Activated CD8-positive, alpha-beta memory T cell treated with anti-CD3 and anti-CD28 coated beads for 1 hour (primary cell): ENCODE data around the gene CTSO.

Source experiments
- DNase-seq, 2 donors: peaks; one replicate each; pipeline ENCODE4 v3.0.0-alpha.2; 2020; ENCODE audit warnings: low read depth in 1 of 2; ENCODE audit errors: extremely low read depth in 1 of 2

The CTSO gene, protein sequence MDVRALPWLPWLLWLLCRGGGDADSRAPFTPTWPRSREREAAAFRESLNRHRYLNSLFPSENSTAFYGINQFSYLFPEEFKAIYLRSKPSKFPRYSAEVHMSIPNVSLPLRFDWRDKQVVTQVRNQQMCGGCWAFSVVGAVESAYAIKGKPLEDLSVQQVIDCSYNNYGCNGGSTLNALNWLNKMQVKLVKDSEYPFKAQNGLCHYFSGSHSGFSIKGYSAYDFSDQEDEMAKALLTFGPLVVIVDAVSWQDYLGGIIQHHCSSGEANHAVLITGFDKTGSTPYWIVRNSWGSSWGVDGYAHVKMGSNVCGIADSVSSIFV

DNA sequence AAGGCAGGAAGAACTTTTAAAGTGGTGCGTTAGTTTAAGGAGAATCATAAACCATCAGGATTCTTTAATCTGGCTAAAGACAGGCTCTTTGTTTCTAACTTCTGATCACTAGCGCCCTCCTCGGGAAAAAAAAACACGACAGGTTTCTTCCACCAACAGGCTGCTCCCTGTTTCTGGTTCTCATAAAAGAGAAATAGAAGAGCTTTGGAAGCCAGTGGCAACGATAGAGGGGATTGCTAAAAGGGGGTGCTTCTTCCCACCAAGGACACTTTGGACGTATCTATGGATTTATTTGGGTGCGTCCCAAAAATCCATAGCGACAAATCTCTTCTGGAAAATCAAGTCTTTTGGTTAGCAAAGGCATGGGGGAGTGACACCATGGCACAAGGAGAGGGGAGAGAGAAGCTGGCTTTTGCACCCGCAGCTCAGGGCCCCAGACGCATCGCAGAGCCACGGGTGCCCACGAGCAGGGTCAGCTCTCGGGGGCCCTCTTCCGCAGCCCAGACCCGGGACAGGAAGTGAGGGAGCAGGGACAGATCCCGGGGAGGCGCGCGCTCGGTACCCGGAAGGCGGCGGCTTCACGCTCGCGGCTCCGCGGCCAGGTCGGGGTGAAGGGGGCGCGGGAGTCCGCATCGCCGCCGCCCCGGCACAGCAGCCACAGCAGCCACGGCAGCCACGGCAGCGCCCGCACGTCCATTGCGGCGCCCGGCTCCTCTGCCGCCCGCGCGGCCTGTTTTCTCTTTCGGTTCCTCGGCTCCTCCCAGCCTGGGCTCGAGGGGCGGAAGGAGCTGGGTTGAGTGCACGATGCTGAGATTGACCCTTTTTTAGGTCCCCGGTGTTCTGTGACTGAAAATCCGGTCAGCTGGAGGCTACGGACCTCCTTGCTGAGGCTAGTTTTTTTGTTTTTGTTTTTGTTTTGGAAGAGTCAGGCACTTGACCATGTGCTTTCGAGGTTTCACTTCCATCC lies at the start of gene CTSO:
Gene CTSO, minus strand, starts transcription at position 716 of the 967 bp plus-strand sequence. Its CDS starts 19 bp downstream, at position 697.
- peak; percentile 11 to 49 for DNase-seq

DNA sequence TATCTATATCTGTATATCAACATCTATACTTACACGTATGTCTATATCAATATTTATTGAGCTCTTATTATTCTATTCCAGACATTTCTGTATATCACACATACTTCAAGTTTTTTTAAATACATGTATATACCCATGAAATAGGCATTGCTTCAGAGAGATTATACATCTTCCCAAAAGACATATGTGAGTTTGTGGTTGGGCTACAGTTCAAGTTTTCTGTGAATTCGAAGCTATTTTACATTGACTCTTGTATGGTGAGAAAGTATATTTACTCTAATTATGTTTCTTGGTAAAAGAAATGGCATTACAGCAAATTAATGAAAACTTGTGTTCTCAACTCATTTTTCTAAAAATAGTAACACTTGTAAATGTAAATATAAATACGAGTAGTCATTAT lies 46.8 kb upstream of the CTSO start:
- no peak for DNase-seq

DNA sequence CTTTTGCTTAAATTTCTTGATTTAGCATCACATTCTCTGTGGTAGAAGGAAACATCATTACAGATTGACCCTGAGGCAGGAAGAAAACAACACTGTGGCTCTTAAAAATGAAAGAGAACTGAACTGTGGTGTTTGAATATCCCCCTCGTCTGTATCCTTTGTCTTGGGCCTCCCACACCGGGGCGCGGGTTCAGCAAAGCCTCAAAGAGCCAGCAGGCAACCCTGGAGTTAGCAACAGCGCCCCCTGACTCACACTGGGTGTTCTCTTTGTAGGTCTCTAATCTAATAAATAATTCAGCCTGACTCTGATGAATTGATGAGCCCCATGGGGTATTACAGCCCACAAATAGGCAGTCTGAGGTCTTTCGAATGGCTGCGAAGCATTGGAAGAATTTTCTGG lies 46.1 kb upstream of the CTSO start:
- no peak for DNase-seq

DNA sequence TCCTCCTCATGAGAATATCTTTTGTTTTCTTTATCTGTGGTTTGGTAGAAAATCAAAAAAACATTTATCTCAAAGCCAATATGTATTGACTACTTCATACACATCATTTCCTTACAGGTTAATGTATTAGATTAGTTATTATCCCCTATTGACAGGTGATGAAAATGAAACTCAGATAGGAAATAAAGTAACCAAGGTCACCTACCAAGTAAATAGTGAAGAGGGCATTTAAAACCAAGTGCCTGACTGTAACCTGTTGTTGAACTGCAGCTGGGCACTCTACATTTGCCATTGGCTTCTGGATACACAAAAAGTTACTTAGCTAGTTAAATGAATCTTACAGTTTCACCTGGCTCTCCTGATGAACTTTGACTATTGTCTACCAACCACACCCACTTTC lies 41.4 kb upstream of the CTSO start:
- no peak for DNase-seq

DNA sequence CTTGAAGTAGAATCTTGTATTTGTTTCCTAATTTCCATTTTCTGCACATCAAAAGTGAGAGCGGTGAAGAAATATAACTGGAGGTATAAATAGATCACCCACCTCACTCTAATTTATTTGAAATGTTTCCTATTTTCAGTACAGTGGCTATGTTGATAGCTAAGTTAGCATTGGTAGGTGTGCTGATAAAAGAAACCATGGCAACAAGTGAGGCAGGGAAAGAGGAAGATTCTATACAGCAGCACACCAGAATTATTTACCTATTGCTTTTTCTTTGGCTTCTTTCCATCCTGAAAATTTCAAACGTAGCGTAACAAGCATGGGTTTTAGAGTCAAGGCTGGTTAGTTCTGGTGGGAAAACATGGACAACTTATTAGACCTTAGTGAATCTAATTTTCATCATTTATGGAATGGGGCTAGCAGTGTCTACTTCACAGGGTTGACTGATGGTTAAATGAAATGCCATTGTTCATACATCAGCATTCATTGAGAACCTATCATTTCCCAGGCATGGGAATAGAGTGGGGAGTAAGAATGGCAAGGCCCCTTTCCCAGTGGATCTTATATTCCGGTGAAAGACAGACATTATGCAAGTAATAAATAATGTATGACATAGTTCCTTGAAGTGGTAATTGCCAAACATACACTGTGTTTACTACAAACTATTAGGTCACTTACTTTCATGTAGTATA lies 30.6 kb upstream of the CTSO start:
- DNase-seq = no peak

DNA sequence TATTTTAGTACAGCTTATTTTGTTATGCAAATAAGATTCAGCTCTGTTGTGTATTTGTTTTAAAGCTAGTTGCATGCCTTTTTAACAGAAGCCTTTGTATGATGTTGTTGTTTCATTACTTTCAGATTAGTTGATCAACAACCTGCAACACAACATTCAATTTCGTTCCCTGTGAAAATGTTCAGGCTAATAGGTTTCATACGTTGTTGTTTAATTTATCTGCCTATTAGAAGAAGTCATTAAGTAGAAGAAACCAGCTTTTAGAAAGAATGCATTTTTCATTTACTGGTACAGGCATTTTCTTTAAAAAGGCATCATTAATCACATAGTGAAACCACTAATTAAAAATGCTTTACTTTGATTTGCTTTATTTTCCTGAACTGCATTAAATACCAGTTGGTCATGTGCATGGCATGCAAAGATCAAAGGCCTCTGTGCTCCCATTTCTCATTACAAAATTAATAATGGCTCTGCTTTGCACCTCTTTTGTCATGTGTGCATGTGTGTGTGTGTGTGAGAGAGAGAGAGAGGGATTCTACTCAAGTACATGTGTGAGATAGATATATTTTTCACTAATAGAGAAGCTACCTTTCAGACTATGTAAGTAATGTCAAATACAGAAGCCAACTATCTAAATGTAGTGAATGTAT lies 29.2 kb upstream of the CTSO start:
- DNase-seq = no peak

DNA sequence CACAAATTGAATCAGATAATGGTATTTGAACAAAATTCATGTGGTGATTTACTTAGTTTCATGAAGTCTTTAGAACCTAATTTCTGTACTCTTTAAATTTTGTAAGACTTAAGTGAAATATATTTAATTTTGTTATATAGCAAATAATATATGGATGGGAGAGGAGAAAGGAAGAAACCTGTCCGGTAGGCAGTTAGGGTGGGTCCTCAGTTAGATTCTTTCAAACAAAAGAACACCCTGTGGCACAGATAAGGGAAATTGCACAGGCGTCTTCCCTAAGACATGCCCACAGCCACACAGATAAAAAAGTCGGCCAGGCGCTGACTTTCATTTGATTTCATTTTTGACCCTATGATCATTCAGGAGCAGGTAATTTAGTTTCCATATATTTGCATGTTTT lies 25.1 kb upstream of the CTSO start:
- DNase-seq = no peak

DNA sequence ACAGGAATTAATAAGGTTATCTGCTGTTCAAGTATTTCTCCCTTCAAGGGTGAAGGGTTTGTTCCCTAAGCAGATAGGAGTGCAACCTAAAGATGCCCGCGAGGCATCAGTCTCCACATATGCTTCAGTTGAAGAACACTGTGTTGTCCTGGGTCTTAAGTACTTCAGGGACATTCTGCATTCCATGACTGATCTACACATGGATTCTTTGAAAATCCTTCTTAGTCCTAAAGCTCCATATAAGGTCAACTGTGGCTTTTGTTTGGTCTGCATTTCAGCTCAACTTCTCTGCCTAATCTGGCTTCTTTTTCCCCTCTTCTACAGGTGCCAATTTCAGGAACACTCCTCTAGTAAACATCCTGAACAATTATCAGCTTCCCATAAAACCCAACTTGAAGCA lies 21.8 kb upstream of the CTSO start:
- DNase-seq = no peak

DNA sequence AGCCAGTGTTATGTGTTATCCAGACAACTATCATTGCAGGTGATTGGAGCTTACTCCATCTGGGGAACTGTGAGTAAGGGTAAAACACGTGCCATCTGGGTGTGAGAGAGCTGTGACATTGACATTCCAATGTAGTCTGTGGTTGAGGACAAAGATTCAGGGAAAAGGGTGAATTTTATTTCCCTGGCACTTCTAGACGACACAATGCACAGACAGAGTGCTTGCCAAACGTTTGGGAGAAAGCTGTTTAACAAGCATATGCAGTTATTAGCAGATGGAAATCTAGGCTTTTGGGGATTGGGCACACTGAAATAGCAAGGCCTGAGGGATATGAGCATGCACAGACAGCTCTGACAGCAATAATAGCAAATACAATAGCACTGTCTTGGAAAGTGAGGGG lies 21.3 kb upstream of the CTSO start:
- DNase-seq = no peak

DNA sequence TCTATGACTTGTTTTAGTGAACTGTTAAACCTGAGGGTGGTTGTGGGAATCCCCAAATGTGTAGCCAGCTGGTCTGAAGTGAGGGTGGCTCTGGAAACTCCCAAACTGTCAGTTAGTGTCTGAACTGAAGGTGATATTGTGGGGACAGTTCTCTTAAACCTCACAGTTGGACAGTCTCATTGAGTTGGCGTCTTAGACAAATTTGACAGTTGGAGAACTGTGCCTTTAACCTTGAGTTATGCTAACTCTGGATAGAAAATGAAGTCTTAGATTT lies 20.7 kb upstream of the CTSO start:
- no peak for DNase-seq

DNA sequence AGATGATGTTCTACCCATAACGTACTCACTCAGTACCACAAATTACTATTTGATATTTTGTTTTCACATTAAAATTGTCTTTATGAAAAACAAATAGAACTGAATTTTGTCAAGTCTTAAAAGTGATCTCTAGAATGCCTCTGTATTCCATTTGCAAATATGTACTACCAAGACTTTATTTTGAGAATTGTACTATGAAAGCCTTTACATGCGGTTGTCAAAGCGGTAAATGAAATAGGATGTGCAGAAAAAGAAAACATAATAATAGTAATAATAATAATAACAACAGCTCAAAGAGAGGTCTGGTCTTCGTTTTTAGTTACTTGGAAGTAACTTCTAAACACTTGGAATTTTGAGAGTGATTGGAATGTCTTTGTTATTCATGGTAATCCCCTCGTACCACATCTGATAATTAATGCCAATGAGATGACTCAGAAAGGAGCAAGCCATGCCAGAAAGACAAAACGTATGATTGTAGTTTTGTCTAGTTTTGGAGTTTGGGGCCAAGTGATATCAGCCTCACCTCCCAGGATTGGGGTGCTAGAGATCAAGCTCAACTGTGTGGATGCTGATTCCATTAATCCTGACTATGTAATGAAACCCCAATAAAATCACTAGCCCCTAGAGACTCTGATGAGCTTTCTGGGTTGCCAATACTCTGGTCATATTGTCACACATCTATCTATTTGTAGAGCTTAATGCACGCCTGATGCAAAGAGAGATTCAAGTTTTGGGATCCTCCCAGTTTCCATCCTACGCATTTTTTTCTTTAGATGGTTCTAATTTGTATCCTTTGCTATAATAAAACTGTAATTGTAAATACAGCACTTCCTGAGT lies 20.2 kb upstream of the CTSO start:
- no peak for DNase-seq

DNA sequence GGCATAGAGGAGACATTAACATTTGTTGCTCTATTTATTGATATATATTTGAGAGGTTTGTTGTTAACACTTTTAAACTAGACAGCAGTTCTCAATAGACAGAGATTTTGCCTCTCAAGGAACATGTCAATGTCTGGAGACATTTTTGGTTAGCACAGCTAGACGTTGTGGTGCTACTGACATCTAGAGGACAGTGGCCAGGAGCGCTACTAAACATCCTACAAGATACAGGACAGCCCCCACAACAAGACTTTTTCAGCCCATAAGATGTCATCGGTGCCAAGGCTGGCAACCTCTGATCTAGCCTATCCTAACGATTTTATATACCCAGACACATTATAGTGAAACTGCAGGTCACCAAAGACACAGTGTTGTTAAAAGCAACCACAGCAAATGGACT lies 18.4 kb upstream of the CTSO start:
- no peak for DNase-seq

DNA sequence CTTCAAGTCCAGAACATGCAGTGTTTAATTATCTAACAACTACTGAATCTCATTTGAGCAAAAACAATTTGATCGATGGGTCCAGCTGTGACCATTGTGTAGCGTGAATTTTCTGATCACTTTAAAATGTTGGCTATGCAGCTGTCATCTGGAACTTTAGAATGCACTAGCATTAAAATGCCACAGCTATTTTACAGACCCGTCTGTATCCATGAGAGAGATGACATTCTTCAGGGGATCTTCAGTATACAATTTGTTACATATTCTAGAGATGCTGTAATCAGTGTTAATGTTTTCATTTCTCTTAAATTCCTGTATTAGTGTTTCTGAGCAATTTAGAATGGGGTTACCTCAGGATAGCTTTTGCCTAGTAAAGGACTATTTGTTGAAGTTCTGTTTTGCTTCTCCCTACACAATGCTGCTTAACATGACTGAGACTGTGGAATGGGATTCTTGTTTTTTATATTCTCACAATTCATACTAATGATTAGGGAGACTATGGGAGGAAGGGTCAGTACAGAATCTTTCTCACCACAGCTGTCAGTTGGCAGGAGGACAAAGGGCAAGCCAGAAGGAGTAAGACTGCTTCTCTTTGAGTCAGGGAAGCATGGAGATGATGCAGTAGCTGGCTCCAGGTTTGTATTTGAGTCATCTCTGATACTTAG lies 13.2 kb upstream of the CTSO start:
- no peak for DNase-seq

DNA sequence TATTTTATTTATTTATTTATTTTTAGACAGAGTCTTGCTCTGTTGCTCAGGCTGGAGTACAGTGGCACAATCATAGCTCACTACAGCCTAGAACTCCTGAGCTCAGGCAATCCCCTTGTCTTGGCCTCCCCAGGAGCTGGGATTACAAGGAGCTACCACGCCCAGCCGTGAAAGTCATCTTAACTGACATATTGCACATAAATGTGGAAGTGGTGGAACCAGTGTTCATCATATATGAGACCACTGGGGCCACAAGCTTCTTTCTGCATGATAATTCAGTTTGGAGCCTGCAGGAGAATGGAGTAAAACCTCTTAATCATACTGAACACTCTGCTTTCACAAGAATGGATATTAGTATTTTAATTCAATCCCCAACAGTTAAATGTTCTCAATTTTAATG lies 12.5 kb upstream of the CTSO start:
- no peak for DNase-seq

DNA sequence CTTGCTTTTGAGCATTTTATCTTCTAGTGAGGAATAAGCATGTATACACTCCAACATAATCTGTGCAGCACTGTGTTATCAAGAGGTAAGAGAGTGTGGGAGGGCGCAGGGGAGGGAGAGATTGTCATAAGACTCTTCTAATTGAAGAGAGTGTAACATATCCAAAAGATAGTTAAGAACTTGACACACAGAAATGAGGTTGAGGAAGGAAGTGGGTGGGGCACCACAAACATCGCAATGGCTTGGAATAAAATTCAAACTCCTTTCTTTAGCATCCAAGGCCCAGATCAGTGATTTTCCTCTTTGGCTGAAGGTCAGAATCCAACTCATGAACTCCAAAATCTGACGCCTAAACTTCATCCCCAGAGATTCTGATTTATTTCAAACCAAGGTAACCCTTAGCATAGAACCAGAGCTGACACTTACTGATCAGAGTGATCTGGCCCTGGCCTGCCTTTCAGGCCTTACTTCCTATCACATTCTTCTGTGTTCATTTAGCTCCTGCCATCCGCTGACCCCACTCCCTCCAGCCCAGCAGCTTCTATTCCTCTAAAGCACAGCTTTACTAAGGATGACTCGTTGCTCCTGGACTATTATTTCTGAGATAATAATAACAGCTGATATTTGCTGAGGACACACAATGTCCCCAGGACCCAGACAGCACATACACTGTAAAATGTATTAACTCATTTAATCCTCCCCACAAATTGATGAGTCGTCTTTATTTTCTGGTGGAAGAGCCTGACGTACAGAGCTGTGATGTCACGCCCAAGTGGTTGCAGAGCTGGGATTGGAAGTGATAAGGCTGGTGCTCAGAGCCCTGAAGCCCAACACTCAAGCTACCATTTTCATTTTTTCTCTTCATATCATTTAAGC lies 10.6 kb upstream of the CTSO start:
- no peak for DNase-seq

DNA sequence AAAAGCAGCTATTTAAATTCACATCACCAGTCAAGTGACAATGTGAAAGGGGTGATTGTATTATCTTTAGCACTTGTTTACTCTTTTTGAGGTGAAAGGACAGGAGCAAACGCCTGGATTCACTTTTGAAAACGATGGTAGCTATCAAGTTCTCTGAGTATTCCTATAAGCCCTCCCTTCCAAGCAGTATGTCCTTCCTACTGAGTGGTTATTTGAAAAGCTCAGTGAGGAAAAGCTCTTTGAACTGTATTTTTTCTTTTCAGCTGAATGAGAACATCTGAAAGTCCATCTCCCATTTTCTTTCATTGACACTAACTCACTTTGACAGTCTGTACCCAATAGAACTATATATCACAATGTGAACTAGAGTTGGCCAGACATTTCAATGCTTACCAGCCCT lies 9.1 kb upstream of the CTSO start:
- DNase-seq = no peak

DNA sequence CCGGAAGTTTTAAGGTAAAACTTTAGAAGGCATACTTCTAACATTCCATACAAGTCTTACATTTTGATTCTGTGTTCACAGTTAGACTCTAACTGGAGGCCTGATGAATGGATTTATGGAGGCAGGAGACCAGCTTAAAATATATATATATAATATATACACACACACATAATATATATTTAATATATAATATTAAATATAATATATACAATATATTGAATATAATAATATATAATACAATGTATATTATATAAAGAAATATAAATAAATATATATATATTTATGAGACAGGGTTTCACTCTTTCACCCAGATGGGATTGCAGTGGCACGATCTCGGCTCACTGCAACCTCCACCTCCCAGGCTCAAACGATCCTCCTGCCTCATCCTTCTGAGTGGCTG lies 7.9 kb upstream of the CTSO start:
- no peak for DNase-seq

DNA sequence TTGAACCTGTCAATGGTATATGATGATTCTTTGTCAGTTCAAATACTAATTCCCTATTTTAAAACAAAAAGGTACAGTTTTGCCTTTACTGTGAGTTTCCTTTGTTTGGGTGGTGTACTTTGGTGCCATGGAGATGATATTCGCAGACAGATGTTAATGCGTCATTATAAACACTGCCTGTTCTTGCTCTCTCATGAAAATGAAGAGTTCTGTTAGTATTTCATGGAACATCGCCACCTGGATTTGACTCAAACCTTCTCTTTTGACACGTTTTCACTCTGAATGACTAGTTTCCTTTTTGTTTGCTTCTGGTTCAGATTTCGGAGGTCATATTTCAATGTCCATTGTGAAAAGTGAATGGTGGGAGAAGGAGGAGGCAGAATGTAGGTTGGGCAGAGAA lies 6.9 kb upstream of the CTSO start:
- DNase-seq = no peak

DNA sequence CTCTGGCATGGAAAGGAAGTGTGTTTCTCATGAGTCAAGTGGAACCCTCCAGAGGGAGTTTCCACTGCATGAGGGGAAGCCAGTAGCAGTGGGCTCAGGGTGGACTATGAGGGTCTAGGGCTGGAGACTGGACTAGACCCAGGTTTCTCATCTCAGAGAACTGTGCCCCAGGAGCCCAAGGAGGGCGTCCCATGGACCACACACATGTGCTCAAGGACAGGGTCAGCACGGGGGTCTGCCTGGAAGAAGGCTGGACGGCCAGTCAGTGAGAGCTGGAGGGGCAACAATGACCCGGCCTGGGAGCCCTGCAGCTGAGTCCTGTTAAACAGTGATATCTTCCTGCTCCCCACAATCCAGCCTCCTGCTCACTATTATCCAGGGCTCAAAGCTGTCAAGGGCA lies 5.8 kb upstream of the CTSO start:
- no peak for DNase-seq
